ENCODE results near the gene JUND.

JUND gene

DNA sequence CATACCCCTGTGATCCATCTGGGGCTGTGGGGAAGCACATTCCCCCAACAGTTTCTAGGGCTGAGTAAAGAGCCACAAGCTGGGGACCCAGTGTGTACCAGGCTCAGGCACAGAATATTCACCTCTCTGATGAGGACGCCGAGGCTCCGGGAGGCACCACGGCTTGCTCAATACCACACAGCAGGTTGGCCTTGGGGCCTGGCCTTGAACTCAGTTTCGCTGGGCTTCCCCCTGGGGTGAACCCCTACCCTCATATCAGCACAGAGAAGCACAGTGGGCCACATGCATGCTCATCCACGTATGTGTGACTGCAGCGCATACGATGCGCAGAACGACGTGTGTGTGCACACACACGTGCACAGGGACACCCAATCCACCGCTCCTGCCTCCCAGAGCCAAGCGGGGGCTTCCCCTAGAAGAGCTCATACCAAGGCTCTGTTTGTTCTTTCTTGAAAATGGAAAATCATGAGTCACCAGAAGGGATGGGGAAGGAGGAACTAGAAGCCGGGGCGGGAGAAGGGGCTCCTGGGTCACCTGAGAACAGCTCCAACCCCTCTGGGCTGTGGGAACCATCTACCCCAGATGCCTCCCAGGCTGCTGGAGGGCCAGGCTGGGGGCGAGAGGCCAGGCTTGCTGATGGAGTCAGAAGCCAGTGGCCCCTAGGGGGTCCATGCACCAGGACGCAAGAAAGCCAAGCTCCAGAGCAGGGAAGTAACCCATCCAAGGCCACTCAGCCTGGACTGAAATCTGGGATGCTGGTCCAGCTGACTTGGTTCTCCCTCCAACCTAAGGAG, 50.3 kb downstream of the JUND start:
- Histone ChIP-seq H3K27me3 (peaks cover 6% of the 10 kb centered on the region; the same call in 1 of the 2 replicates), H3K36me3 (no peaks in the 10 kb centered on the region), H3K27ac (peak overlapping the region; percentile 20), H3K9ac (peak overlapping the region; percentile 27), H3K4me2 (peak overlapping the region; percentile 88), H3K4me3 (peak overlapping the region; percentile 48), H4K20me1 (no peaks in the 10 kb centered on the region), H3K9me3 (no peaks in the 10 kb centered on the region), H3K4me1 (peaks cover 58% of the 10 kb centered on the region)
- TF ChIP-seq Cebpa-rat (IDR thresholded peaks at IDR 0.05): no peak

DNA sequence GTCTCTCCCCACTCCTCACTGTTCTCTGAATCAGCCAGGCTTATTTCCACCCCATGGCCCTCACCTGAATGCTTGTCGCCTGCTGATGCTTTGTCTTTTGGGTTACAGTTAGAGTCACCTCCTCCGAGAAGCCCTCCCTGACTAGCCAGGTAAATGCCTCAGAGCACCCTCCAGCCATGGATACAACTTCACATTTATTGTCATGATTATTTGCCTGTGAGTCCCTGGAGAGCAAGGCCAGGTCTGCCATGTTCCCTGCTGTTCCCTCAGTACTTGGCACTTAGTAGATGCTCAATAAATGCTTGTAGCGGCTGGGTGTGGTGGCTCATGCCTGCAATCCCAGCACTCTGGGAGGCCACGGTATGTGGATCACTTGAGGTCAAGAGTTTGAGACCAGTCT, 51.5 kb downstream of the JUND start:
- H3K9ac ChIP-seq: no peak overlapping the region
- H4K20me1 ChIP-seq: no peaks in the 10 kb centered on the region
- H3K36me3 ChIP-seq: no peaks in the 10 kb centered on the region
- H3K4me3 ChIP-seq: no peak overlapping the region
- 0 out of 2 replicates have a peak overlapping the region, but pooled peaks have one; percentile 88 for H3K4me2 ChIP-seq
- no peaks in the 10 kb centered on the region for H3K9me3 ChIP-seq
- TF ChIP-seq Cebpa-rat (IDR thresholded peaks at IDR 0.05): no peak
- no peak overlapping the region for H3K27ac ChIP-seq
- H3K27me3 ChIP-seq: peaks cover 19% of the 10 kb centered on the region
- H3K4me1 ChIP-seq: peaks cover 70% of the 10 kb centered on the region
